Suppressor macrophage treated with lipopolysaccharide for 4 hours (primary cell): ENCODE results near the gene ANGPTL8.
A peak's percentile ranks its signal among the peaks of the same experiment; 100 is the strongest.

Source experiments
- DNase-seq: peaks from one replicate; pipeline ENCODE4 v3.0.0-alpha.2; 2020

ANGPTL8 gene, protein sequence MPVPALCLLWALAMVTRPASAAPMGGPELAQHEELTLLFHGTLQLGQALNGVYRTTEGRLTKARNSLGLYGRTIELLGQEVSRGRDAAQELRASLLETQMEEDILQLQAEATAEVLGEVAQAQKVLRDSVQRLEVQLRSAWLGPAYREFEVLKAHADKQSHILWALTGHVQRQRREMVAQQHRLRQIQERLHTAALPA

GRCh38 chr19:11239377-11240000 is at the start of gene ANGPTL8:
Gene ANGPTL8, plus strand, starts transcription at chr19:11239619. Its CDS starts 19 bp downstream, at chr19:11239638.
- no peak for DNase-seq

DNA sequence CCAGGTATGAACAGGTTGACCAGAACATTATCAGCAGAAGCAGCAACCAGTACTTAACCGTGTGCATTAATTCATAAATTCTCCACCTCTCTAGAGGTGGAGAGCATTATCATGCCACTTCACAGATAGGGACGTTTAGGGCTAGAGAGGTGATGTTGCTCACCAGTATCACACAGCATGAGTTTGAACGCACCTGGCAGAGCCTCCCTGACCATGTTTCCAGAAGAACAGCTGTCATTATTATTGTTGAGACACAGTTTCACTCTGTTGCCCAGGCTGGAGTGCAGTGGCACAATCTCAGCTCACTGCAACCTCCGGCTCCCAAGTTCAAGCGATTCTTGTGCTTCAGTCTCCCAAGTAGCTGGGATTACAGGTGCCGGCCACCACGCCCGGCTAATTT is 48.9 kb upstream of the ANGPTL8 start:
- no peak for DNase-seq

GRCh38 chr19:11191273-11191755 is 48.1 kb upstream of the ANGPTL8 start:
- peak; percentile 95 for DNase-seq

- no peak for DNase-seq
Measured at GRCh38 chr19:11191934-11192333, 47.5 kb upstream of the ANGPTL8 start.

DNA sequence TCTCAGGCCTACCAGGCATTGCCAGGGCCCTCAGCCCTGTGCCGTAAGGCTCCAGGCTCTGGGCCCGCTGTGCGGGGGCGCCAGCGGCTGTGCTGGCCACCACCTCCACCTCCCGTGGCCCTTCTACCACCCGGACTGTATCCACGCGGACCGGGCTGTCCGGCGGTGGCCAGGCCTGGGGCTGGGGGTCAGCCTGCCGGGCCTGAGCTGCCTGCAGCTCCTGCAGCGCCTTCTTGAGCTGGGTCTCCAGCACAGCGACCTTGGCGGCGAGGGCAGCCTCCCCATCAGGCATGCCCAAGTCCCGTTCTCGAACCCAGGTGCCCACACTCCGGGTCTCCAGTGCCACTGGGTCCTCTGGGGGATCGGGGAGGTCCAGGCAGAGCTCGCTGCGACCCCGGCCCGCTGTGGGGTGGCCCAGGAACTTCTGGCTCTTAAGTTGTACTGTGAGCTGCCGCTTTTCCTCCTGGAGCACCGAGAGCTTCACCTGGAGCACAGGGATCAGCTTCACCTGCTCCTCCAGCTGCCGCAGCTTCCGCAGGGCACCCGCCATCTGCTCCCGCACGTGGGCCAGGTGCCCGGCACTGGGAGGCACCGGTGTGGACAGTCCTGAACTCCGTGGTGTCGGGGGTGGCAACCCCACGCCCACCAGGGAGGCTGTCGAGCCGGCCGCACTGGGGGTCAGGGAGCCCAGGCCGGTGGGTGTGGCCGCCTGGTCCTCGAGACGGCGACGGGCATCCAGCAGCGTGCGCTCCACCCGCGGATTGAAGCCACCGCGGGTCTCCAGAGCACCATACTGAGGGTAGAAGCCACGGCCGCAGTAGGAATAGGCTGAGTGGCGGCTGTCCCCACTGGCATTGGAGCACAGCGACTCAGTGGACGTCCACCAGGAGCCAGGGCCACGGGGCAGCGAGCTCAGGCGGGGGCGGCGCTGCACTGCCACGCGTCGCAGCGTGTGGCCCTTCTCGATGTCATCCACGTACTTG is 46.2 kb upstream of the ANGPTL8 start:
- no peak for DNase-seq

GRCh38 chr19:11194173-11194572 is 45.2 kb upstream of the ANGPTL8 start:
- no peak for DNase-seq

DNA sequence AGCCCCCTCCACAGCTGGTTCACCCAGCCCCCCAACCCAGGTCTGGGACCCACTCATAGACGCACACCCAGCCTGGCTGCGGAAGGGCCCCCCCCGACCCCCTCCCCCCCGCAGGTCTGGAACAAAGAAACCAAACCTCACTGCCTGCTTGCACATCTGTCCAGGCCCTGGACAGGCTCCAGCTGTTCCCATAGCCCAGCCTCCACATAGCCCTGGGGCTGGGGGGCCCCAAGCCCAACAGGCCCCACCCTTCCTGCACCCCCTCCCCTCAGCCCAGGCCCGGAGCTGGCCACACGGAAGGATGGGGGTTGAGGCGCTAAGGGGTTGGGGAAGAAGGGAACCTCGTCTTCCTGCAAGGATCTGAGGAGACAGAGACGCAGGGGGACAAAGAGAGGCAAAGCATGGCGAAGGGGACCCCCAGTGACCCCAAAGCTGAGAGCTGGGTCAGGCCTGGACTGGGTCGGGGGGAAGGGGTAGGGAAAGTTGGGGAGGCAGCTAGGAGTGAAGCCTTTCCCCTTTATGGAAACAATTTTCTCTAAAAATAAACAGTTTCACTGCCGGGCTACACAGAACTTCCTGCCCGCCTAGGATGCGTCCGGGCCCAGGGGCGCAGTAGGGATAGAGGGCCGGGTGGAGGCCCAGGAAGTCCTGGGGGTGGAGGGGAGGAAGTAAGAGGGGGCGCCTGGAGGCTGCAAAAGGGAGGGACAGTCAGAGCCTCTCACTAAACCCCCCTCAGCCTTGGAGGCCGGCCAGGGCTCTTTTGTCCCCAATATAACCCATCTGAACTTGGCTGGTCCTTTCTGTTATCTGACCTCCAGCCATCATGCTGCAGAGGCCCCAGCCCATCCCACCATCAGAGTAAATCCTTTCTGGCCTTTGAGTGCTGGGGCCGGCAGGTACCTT is 44.5 kb upstream of the ANGPTL8 start:
- DNase-seq = peak; percentile 22

DNA sequence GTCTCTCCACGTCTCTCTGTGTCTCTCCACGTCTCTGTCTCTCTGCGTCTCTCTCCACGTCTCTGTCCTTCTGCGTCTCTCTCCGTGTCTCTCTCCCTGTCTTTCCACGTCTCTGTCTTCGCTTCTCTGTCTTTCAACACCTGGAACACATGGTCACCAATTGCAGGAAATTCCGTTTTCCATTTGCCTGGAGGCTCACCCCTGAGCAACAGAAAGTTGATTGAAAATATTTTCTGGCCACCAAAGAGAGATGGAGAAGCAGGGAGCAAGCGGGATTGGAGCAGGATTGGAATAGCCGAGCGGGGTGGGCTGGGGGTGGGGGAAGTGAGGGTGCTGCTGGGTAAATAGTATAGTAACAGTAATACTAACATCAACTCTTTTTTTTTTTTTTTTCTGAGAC is 43.7 kb upstream of the ANGPTL8 start:
- DNase-seq = no peak

DNA sequence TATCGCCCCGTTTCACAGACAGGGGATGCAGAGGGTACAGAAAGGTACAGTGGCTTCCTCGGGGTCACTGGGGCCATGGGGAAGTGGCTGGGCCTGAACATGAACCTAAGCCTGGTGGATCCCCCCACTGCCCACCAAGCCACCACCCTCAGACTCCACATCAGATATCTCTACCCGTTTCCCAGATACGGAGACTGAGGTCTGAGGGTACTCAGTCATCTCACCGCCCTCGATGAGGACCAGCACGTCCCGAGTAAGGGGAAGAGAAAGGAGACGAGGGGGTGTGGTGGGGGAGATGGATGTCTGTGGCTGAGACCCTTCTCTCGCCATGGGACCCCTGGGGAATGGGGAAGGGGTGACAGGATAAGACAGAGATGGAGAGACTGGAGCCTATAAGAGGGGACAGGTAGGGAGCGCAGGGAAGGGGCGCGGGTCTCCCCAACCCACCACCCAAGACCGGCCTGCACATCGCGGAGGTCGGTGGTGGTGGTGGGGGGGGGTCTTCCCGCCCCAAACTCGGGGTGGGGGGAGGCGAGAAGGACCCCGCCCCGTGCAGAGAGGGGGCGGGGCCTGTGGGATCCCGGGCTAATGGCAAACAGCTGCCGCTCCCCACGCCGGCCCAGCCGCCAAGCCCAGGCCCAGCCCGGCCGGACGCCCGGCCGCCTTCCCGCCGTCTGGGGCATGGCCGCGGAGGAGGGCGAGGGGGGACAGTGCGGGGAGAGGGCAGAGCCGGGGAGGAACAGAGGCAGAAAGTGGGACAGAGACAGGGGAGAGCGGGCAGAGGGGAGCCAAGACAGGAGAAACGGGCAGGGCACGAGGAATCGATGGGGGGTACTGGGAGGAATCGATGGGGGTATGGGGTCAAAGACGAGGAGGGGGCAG is 42.8 kb upstream of the ANGPTL8 start:
- peak; percentile 12 for DNase-seq

- DNase-seq = peak; percentile 86
Measured at GRCh38 chr19:11197291-11198174, 41.9 kb upstream of the ANGPTL8 start, which contains the start of gene KANK2. Gene KANK2, minus strand, starts transcription at chr19:11197545. Its CDS starts 3,034 bp downstream, at chr19:11194511.

- no peak for DNase-seq
Measured at GRCh38 chr19:11198175-11198534, 41.3 kb upstream of the ANGPTL8 start.

DNA sequence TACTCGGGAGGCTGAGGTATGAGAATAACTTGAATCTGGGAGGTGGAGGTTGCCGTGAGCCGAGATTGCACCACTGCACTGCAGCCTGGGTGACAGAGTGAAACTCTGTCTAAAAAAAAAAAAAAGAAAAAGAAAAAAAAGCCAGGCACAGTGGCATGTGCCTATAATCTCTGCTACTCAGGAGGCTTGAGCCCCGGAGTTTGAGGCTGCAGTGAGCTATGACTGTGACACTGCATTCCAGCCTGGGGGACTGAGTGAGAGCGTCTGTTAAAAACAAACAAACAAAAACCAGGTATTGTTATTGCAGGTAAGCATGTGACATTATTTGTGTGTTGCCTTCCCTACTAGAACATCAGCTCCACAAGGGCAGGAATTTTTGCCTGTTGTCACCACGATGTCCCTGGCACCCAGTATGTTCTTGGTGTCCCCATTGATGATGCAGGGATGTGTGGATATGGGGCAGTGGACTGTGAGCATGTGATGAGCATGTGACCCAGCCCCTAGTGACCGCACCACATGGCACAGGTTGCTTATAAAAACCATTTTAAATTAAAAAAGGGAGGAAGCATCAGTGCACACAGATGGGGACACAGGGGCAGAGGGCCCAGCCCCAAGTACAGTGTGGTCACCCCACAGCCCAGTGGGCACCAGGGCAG is 40.5 kb upstream of the ANGPTL8 start:
- DNase-seq = no peak

DNA sequence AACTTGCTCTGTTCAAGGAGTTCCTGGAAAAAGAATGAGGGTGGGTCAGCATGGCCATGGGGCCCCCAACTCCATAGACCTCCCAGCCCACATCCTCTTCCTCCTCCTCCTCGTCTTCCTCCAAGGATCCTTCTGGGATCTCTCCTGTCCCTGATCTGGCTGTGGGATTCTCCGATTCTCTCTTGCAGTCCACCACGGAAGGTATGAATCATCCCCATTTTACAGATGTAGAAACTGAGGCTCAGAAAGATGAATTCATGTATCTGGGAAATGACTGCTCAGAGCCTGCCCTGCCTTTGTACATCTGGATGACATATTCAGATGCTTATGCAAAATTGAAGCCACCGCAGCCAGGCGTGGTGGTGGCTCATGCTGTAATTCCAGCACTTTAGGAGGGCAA is 39.9 kb upstream of the ANGPTL8 start:
- no peak for DNase-seq

- no peak for DNase-seq
Measured at GRCh38 chr19:11200015-11200574, 39.3 kb upstream of the ANGPTL8 start.

DNA sequence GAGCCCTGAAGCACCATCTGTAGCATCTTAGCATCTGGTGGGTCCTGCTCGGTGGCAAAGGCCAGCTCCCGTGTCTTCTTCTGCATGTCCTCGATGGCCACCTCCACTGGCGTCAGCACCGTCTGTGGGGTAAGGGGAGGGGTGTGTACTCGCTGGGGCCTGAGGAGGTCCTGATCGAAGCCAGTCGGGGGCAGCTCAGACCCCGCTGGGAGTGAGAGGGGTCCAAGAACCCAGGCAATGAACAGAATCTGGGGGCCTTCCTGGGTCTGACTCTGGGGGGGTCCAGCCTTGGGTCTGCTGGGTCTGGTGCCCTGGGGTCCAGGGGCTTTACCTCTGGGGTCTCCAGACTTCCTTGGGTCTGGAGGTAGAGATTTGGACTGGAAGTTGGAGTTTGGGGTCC is 38.5 kb upstream of the ANGPTL8 start:
- DNase-seq = no peak

DNA sequence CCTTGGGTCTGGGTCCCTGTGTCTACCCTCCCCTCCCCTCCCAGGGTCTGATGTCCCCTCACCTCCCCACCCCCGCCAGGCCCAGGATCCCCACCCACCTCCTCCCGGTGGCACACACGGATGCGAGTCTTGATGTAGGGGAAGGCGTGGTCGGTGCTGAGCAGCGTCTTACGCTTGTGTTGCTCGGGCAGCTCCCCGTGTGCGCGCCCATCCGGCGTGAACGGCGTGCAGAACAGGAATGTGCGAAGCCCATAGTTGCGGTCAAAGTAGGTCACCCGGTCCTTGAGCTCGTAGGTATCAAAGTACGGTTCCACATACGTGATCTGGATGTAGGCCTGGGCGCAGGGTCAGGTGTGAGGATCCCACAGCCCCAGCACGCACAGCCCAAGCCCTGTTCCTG is 37.6 kb upstream of the ANGPTL8 start:
- DNase-seq = no peak

DNA sequence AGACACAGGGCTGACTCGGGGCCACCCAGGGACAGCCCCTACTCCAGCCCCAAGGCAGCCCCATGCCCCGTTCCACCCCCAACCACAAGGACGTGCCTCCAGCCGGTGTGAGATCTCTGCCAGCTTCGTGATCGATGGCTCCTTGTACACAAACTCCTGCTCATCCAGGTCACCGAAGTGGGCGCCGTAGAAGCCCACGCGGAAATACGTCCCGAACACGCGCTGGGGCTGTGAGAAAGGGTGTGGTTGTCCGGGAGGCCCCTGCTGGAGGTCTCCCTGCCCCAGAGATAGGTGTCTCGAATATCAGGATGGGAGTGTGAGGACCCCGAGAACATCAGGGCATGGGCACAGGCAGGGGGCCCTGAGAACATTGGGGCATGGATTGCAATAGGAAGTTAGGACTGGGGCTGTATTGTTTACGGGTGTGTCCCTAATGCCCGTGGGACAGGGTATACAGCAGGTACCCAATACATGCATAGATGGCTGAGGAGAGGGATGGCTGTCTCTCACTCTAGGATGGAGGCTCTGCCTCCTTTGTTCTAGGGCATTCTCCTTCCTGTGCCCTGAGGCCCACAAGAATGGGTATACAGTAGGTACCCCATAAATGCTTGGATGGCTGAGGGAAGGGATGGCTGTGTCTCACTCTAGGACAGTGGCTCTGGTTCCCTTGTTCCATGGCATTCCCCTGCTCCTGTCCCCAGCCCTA is 36.8 kb upstream of the ANGPTL8 start:
- no peak for DNase-seq

DNA sequence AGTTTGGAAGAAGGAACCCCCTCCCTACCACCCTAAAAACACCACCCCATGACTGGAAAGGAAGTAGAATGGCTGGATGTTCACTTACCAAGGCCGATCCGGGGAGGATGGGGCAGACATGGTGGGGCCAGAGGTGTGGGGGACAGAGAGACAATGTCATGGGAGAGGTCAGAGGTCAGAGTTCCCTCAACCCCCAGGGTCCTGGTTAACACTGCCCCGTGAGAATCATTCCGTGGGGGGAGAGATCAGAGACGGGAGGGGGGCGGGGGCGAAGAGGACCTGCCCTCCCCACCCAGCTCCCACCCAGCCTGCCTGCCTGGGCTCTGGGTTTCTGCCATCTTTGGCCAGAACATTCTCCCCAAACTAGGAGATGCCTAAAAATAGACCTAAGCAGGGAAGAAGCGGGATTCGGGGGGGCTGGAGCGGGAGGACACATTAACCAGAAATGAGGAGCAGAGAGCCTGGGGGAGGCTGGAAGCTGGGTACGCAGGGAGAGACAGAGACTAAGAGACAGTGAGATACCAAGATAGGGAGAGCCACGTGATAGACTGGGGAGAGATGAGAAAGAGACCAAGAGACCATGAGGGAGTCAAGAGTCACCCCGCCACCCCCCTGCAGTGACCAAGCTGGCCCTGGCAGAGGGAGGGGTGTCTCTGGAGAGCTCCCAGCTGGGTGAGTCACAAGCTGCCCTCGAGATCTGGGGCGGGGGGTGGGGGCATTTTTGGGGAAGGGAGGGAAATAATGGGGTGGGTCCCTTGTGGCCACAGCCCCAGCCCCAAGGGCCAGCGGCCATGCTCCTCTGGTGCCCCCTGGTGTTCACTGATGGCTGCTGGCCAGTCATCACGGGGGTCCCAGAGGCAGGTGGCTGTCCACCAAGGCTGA is 36.0 kb upstream of the ANGPTL8 start:
- peak; percentile 56 for DNase-seq
